Upper lobe of left lung (tissue), 4 donors: ENCODE data around the gene PELO.

Experiments used
- EP300 ChIP-seq, 4 donors: sonication (generic); formaldehyde crosslinking; IDR thresholded peaks; one replicate each; pipeline ENCODE4 v1.5.1; 2017; ENCODE audit warnings: antibody characterized with exemption in 4 of 4, control low read depth in 2 of 4
- POLR2AphosphoS5 ChIP-seq, 2 donors: sonication (generic); formaldehyde crosslinking; IDR thresholded peaks; one replicate each; pipeline ENCODE4 v1.5.1; 2017; ENCODE audit warnings: antibody characterized with exemption in 2 of 2

DNA sequence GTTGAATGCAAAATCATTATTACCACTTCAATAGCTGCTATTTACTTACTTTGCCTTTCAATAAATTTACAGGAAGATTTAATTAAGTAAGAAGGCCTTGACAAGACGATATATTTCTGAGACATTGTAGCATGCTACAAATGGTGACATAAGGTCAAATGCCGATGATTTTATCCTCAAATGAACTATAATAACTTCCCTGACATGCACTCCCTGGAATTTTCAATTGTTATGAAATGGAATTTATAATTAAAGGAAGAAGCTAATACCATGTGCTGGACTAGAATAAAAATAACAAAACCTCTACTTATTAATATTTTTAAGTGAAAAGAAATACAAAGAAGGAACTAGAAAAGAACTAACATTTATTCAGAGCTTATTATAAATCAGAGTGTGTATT lies 30.2 kb upstream of the PELO start:
- no peak for TF ChIP-seq EP300 (IDR thresholded peaks at IDR 0.05)
- TF ChIP-seq POLR2AphosphoS5 (IDR thresholded peaks at IDR 0.05) = no peak
